IPS-15b (cell line): ENCODE measurements around the gene NSMF.

Experiments
- H3K27me3 ChIP-seq: one replicate; pipeline ENCODE4 v1.6.1; 2013; ENCODE audit warnings: low read length; ENCODE audit not compliant: control insufficient read depth, insufficient read depth
- H3K36me3 ChIP-seq: one replicate; pipeline ENCODE4 v1.6.1; 2013; ENCODE audit warnings: low read length; ENCODE audit not compliant: control insufficient read depth, insufficient read depth
- H3K4me1 ChIP-seq: one replicate; pipeline ENCODE4 v1.6.1; 2013; ENCODE audit warnings: mild to moderate bottlenecking, low read length; ENCODE audit not compliant: control insufficient read depth, insufficient read depth
- H3K4me3 ChIP-seq: one replicate; pipeline ENCODE4 v1.5.1; 2013; ENCODE audit warnings: low read depth, low read length
- H3K9ac ChIP-seq: one replicate; pipeline ENCODE4 v1.6.1; 2013; ENCODE audit warnings: low read depth, mild to moderate bottlenecking, low read length
- H3K9me3 ChIP-seq: one replicate; pipeline ENCODE4 v1.6.1; 2013; ENCODE audit warnings: mild to moderate bottlenecking, low read length; ENCODE audit not compliant: control insufficient read depth, insufficient read depth

Gene NSMF

GRCh38 chr9:137458194-137459151 lies 661 bp downstream of the NSMF start:
- peaks cover 21% of the 10 kb centered on the region for H3K36me3 ChIP-seq
- peak overlapping the region; percentile 54 for H3K9ac ChIP-seq
- no peaks in the 10 kb centered on the region for H3K4me1 ChIP-seq
- no peaks in the 10 kb centered on the region for H3K9me3 ChIP-seq
- H3K4me3 ChIP-seq: peak overlapping the region; percentile 46
- peaks cover 5% of the 10 kb centered on the region for H3K27me3 ChIP-seq

GRCh38 chr9:137457406-137458193 lies 1.5 kb downstream of the NSMF start:
- H3K9me3 ChIP-seq: no peaks in the 10 kb centered on the region
- H3K9ac ChIP-seq: no peak overlapping the region
- H3K36me3 ChIP-seq: peaks cover 26% of the 10 kb centered on the region
- H3K4me3 ChIP-seq: peak overlapping the region; percentile 46
- no peaks in the 10 kb centered on the region for H3K4me1 ChIP-seq
- peaks cover 5% of the 10 kb centered on the region for H3K27me3 ChIP-seq

DNA sequence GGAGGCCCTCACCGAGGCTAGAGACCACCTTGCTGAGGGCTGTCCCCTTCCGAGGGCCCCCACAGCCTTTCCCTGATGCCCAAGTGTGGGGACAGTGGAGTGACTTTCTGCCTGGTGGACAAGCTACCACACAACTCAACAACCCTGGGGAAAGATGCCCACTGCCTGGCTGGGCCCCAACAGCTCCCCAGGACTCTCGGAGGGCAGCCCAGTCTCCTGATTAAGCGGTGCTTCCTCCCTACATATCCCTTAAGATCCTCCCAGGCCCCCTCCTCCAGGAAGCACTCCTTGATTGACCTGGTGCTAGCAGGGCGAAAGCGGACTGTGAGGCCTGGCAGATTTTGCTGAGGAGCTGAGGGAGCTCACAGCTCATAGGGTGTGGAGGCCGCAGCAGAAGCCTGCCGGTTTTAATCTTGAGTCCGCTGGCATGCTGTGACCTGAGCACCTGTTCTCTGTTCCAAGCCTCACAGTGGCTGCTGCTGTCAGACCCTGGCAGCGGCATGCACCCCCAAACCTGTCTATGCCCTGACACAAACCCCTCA lies 2.2 kb downstream of the NSMF start:
- no peak overlapping the region for H3K4me3 ChIP-seq
- no peak overlapping the region for H3K9ac ChIP-seq
- peaks cover 28% of the 10 kb centered on the region for H3K36me3 ChIP-seq
- H3K27me3 ChIP-seq: peaks cover 5% of the 10 kb centered on the region
- no peaks in the 10 kb centered on the region for H3K9me3 ChIP-seq
- no peaks in the 10 kb centered on the region for H3K4me1 ChIP-seq

DNA sequence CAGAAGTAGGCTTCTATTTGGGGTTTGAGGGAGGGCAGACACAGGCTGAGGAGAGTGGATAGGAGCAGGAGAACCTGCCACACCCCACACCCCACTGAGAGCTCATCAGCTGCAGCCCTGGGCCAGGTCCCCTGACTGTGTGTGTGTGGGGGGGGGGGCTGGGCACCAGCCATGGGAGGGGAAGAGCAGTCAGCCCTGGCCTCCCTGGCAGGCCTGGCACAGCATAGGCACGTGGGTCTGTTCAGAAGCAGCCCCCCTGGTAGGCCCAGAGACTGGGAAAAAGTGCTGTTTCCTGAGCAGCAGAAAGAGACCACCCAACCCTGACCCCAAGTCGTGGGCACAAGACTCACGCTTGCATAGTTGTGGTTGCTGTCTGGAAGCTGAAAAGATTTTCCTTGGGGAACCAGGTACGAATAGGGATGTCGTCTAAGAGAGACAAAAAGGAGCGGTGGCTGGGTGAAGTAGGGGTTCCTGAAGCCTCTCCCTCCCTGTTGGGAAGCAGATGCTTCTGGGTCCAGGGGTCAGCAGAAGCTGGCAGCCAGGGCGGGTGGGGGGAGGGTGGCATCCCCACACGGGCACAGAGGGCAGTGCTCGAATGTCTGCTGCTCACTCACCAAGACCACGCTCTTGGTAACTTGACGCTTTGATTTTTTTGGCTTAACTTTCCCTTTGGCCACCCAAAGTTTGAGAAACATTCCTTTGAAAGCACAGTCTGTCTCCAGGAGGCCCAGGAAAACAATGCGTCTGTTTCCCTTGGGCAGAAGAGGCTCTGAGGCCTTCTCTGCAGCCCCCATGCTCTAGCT lies 2.9 kb downstream of the NSMF start:
- peaks cover 5% of the 10 kb centered on the region for H3K27me3 ChIP-seq
- H3K36me3 ChIP-seq: peaks cover 28% of the 10 kb centered on the region
- no peak overlapping the region for H3K9ac ChIP-seq
- no peaks in the 10 kb centered on the region for H3K4me1 ChIP-seq
- no peak overlapping the region for H3K4me3 ChIP-seq
- no peaks in the 10 kb centered on the region for H3K9me3 ChIP-seq

GRCh38 chr9:137455359-137455991 lies 3.7 kb downstream of the NSMF start:
- Histone ChIP-seq H3K4me3 (no peak overlapping the region), H3K4me1 (no peaks in the 10 kb centered on the region), H3K9me3 (no peaks in the 10 kb centered on the region), H3K9ac (no peak overlapping the region), H3K36me3 (peaks cover 28% of the 10 kb centered on the region), H3K27me3 (peaks cover 3% of the 10 kb centered on the region)

DNA sequence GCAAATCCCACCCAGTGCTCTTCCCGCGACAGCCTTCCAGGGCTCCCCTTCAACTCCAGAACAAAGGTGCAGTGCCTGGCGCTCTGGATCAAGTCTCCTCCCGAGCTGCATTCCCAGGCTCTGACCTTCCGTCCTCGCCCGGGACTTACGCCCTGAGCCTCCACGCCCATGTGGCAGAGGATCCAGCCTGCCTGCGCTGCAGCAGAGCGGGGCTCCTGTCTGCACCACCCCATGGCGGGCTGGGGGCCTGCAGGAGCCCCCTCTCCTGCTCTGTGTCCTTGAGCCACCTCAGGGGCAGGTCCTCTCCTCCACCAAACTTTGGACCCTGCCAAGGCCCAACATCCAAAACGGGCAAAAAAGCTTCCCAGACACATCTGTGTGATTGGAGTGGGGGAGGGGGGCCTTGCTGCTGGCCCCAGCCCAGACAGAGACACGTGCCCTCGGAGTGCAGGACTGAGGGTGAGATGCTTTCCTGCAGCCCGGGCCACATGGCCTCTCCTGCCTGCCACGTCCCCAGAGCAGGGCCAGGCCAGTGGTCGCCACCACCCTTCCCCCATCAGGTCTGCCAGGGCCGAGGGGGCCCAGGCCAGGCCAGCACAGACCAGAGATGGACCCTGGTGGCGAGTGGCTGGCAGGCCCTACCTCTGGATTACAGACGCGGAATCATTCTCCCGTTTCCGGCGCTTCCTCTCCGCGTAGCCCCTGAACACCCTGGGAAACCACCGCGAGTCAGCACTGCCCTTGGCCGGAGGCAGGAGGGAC lies 4.4 kb downstream of the NSMF start:
- Histone ChIP-seq H3K9me3 (no peaks in the 10 kb centered on the region), H3K4me1 (no peaks in the 10 kb centered on the region)

GRCh38 chr9:137454145-137454596 lies 5.0 kb downstream of the NSMF start:
- Histone ChIP-seq H3K9me3 (no peaks in the 10 kb centered on the region), H3K4me3 (peak overlapping the region; percentile 61), H3K9ac (peak overlapping the region; percentile 56), H3K4me1 (no peaks in the 10 kb centered on the region), H3K36me3 (peaks cover 31% of the 10 kb centered on the region), H3K27me3 (no peaks in the 10 kb centered on the region)

More for the DNA sequence above, 4.4 kb downstream of the NSMF start:
- Histone ChIP-seq H3K4me3 (peak overlapping the region; percentile 61), H3K9ac (peak overlapping the region; percentile 56), H3K27me3 (no peaks in the 10 kb centered on the region), H3K36me3 (peaks cover 28% of the 10 kb centered on the region)

GRCh38 chr9:137453643-137454081 lies 5.5 kb downstream of the NSMF start:
- H3K27me3 ChIP-seq: no peaks in the 10 kb centered on the region
- H3K4me1 ChIP-seq: no peaks in the 10 kb centered on the region
- H3K9ac ChIP-seq: no peak overlapping the region
- H3K36me3 ChIP-seq: peaks cover 36% of the 10 kb centered on the region
- H3K4me3 ChIP-seq: peak overlapping the region; percentile 45
- H3K9me3 ChIP-seq: no peaks in the 10 kb centered on the region

GRCh38 chr9:137452761-137453642 lies 6.1 kb downstream of the NSMF start:
- no peak overlapping the region for H3K9ac ChIP-seq
- H3K36me3 ChIP-seq: peaks cover 37% of the 10 kb centered on the region
- no peaks in the 10 kb centered on the region for H3K4me1 ChIP-seq
- peak overlapping the region; percentile 45 for H3K4me3 ChIP-seq
- H3K9me3 ChIP-seq: no peaks in the 10 kb centered on the region
- no peaks in the 10 kb centered on the region for H3K27me3 ChIP-seq
